Activated CD4-positive, alpha-beta T cell treated with anti-CD3 and anti-CD28 coated beads, Interleukin-2, amount 50 U/mL, for 4 hours (primary cell): ENCODE measurements around the gene CEACAM16.

Source experiments
- DNase-seq, 2 experiments: peaks; one replicate each; pipeline ENCODE4 v3.0.0-alpha.2; 2020

Gene CEACAM16

GRCh38 chr19:44728178-44728577 is 29.2 kb downstream of the CEACAM16 start:
- no peak for DNase-seq

- no peak for DNase-seq
These were observed 30.6 kb downstream of the CEACAM16 start for GRCh38 chr19:44729516-44730033.

- no peak for DNase-seq
These were observed 32.1 kb downstream of the CEACAM16 start for GRCh38 chr19:44731081-44731480.

- no peak for DNase-seq
These were observed 32.7 kb downstream of the CEACAM16 start for GRCh38 chr19:44731622-44732021.

- no peak for DNase-seq
These were observed 33.5 kb downstream of the CEACAM16 start for GRCh38 chr19:44732235-44733014.

GRCh38 chr19:44734357-44734756 is 35.4 kb downstream of the CEACAM16 start:
- no peak for DNase-seq

GRCh38 chr19:44735011-44735410 is 36.1 kb downstream of the CEACAM16 start:
- no peak for DNase-seq

- no peak for DNase-seq
These were observed 38.5 kb downstream of the CEACAM16 start for GRCh38 chr19:44737238-44738071.

GRCh38 chr19:44738136-44738535 is 39.2 kb downstream of the CEACAM16 start:
- DNase-seq, result no peak

- DNase-seq, result no peak
These were observed 39.9 kb downstream of the CEACAM16 start for GRCh38 chr19:44738603-44739558.

GRCh38 chr19:44740351-44740824 is 41.4 kb downstream of the CEACAM16 start:
- DNase-seq, result no peak

- DNase-seq, result no peak
These were observed 42.3 kb downstream of the CEACAM16 start for GRCh38 chr19:44741258-44741731.

- no peak for DNase-seq
These were observed 42.9 kb downstream of the CEACAM16 start for GRCh38 chr19:44741841-44742329.

GRCh38 chr19:44742330-44743061 is 43.5 kb downstream of the CEACAM16 start:
- DNase-seq, result no peak

- DNase-seq, result no peak
These were observed 46.0 kb downstream of the CEACAM16 start for GRCh38 chr19:44744871-44745332.

GRCh38 chr19:44745341-44745831 is 46.4 kb downstream of the CEACAM16 start:
- DNase-seq, result no peak

GRCh38 chr19:44745887-44746600 is 47.1 kb downstream of the CEACAM16 start:
- DNase-seq, result no peak

GRCh38 chr19:44746616-44746945 is 47.6 kb downstream of the CEACAM16 start:
- no peak for DNase-seq

GRCh38 chr19:44746946-44747738 is 48.2 kb downstream of the CEACAM16 start:
- peak; percentile 92 to 94 for DNase-seq
